Measurements from ENCODE around the gene ADARB2.

GRCh38 chr10:1315178-1315577 lies 422.1 kb downstream of the ADARB2 start:
- TF ChIP-seq CTCF (IDR thresholded peaks at IDR 0.05; ENCODE audit: poor library complexity) (no peak), EZH2 (IDR thresholded peaks at IDR 0.05; ENCODE audit: borderline replicate concordance) (no peak), EZH2phosphoT487 (IDR thresholded peaks at IDR 0.05; ENCODE audit: low read depth, severe bottlenecking, unreplicated experiment) (no peak)

Data from hepatocyte (in vitro differentiated cells).